CD14-positive monocyte (primary cell): Measurements from ENCODE around the gene PODXL2. TPM values are rescaled to one million over a fixed set of nuclear protein-coding genes. Genes with fewer than 3 reads are reported as not detected.
A peak's percentile ranks its signal among the peaks of the same experiment; 100 is the strongest.

Source experiments
- DNase-seq, 3 donors: peaks; one replicate each; pipeline ENCODE4 v3.0.0-alpha.2; 2011 to 2022
- H2AFZ ChIP-seq: 2 replicates; pipeline ENCODE4 v1.6.0; 2012; ENCODE audit warnings: mild to moderate bottlenecking, low read depth, low read length, inconsistent platforms; ENCODE audit not compliant: insufficient read depth, poor library complexity, severe bottlenecking
- H3K27ac ChIP-seq, 2 donors: 1 replicate in 1 of 2; 2 replicates in 1 of 2; pipeline ENCODE4 v1.5.1; 2012 to 2013; ENCODE audit warnings: low read length in 2 of 2, control low read depth in 1 of 2, inconsistent platforms in 1 of 2, low read depth in 1 of 2, mild to moderate bottlenecking in 1 of 2
- H3K27me3 ChIP-seq, 2 donors: one replicate each; pipeline versions ENCODE4 v1.6.0 to v1.6.1; 2011 to 2013; ENCODE audit warnings: low read length in 2 of 2; ENCODE audit not compliant: control insufficient read depth in 2 of 2, insufficient read depth in 2 of 2
- H3K36me3 ChIP-seq, 2 donors: replicated peaks in 1 of 2; 1 replicate in 1 of 2; 2 replicates in 1 of 2; pipeline versions ENCODE4 v1.5.1 to v1.6.1; 2012 to 2013; ENCODE audit warnings: low read length in 2 of 2, control low read depth in 1 of 2, inconsistent platforms in 1 of 2, mild to moderate bottlenecking in 1 of 2; ENCODE audit not compliant: insufficient read depth in 2 of 2, control insufficient read depth in 1 of 2
- H3K4me1 ChIP-seq, 2 donors: 1 replicate in 1 of 2; 2 replicates in 1 of 2; pipeline versions ENCODE4 v1.5.1 to v1.6.1; 2012 to 2013; ENCODE audit warnings: low read length in 2 of 2, control low read depth in 1 of 2, inconsistent platforms in 1 of 2, mild to moderate bottlenecking in 1 of 2, moderate library complexity in 1 of 2; ENCODE audit not compliant: insufficient read depth in 2 of 2, control insufficient read depth in 1 of 2
- H3K4me2 ChIP-seq: replicated peaks from 2 replicates; pipeline ENCODE3; 2012; ENCODE audit warnings: low read length, moderate library complexity, mild to moderate bottlenecking; ENCODE audit not compliant: poor library complexity, severe bottlenecking; ENCODE audit errors: extremely low read depth
- H3K4me3 ChIP-seq, 3 experiments: fragments of 200-600 bp in 1 of 3; sonication (generic) in 1 of 3; replicated peaks in 1 of 3; 1 replicate in 2 of 3; 2 replicates in 1 of 3; pipeline ENCODE4 v1.5.1; 2011 to 2013; ENCODE audit warnings: low read length in 3 of 3, mild to moderate bottlenecking in 3 of 3, control low read depth in 2 of 3, low read depth in 2 of 3, inconsistent platforms in 1 of 3, moderate library complexity in 1 of 3
- H3K79me2 ChIP-seq: 2 replicates; pipeline ENCODE4 v1.6.0; 2012; ENCODE audit warnings: mild to moderate bottlenecking, control low read depth, inconsistent platforms, low read length, moderate library complexity; ENCODE audit not compliant: insufficient read depth
- H3K9ac ChIP-seq: 2 replicates; pipeline ENCODE4 v1.6.0; 2017; ENCODE audit warnings: low read length, mild to moderate bottlenecking; ENCODE audit not compliant: insufficient read depth, poor library complexity, severe bottlenecking
- H3K9me3 ChIP-seq, 2 donors: replicated peaks in 1 of 2; 1 replicate in 1 of 2; 2 replicates in 1 of 2; pipeline versions ENCODE4 v1.5.1 to v1.6.1; 2012 to 2013; ENCODE audit warnings: low read length in 2 of 2, control low read depth in 1 of 2; ENCODE audit not compliant: control insufficient read depth in 1 of 2, insufficient read depth in 1 of 2
- H4K20me1 ChIP-seq: 2 replicates; pipeline ENCODE4 v1.6.0; 2012; ENCODE audit warnings: mild to moderate bottlenecking, low read length, control low read depth, moderate library complexity; ENCODE audit not compliant: insufficient read depth
- H3K27ac Mint-ChIP-seq, 7 donors: one replicate each; pipeline ENCODE4 v1.8.0; 2020; ENCODE audit warnings: mild to moderate bottlenecking in 7 of 7, mixed read lengths in 7 of 7, moderate library complexity in 6 of 7, inconsistent platforms in 2 of 7
- H3K27me3 Mint-ChIP-seq, 3 donors: one replicate each; pipeline ENCODE4 v1.8.0; 2021 to 2022; ENCODE audit warnings: low read depth in 3 of 3, mild to moderate bottlenecking in 3 of 3, mixed read lengths in 3 of 3, moderate library complexity in 3 of 3, inconsistent platforms in 1 of 3
- H3K36me3 Mint-ChIP-seq, 2 donors: one replicate each; pipeline ENCODE4 v1.8.0; 2020; ENCODE audit warnings: mixed read lengths in 2 of 2, inconsistent platforms in 1 of 2, mild to moderate bottlenecking in 1 of 2
- H3K4me1 Mint-ChIP-seq: one replicate; pipeline ENCODE4 v1.8.0; 2020; ENCODE audit warnings: mild to moderate bottlenecking, mixed read lengths
- H3K4me3 Mint-ChIP-seq, 2 donors: one replicate each; pipeline ENCODE4 v1.8.0; 2020; ENCODE audit warnings: mild to moderate bottlenecking in 2 of 2, mixed read lengths in 2 of 2, moderate library complexity in 1 of 2
- H3K9me3 Mint-ChIP-seq, 7 donors: one replicate each; pipeline ENCODE4 v1.8.0; 2020 to 2022; ENCODE audit warnings: mixed read lengths in 7 of 7, mild to moderate bottlenecking in 6 of 7, moderate library complexity in 6 of 7, inconsistent platforms in 2 of 7
- CTCF ChIP-seq: fragments of 200-600 bp; IDR thresholded peaks from one replicate; pipeline ENCODE4 v1.8.0; 2022; ENCODE audit warnings: antibody characterized with exemption, mild to moderate bottlenecking
- WGBS: methylation state at CpG from one replicate; pipeline ENCODE4 v1.1.5; 2013; ENCODE audit warnings: missing lambda C conversion rate; ENCODE audit not compliant: insufficient coverage; 5-methylcytosine and 5-hydroxymethylcytosine counted together
- intact Hi-C, 2 donors: fragments of 100-400 bp; cut with micrococcal nuclease; formaldehyde crosslinking; loops; one replicate each; pipeline versions ENCODE4 v1.15.0 to v1.15.1; 2023
- polyA plus RNA-seq, 3 donors: library from polyadenylated mRNA; depleted of rRNA in 1 of 3; unstranded in 2 of 3; stranded (reverse) in 1 of 3; fragments of 300-500 nt in 2 of 3; fragments of >200 nt in 1 of 3; fragmentation: Illumina TruSeq in 2 of 3; gene quantifications; 1 replicate in 2 of 3; 2 replicates in 1 of 3; pipeline ENCODE4 v1.2.3, GENCODE V29; 2012 to 2021

PODXL2 gene
- polyA plus RNA-seq, 3 donors, result 0.33 to 0.64 (median 0.43) TPM

- no peaks in the 10 kb centered on the region for H3K79me2 ChIP-seq
- no peak for DNase-seq
- intact Hi-C loops, result no loop called here
- no peaks in the 10 kb centered on the region for H4K20me1 ChIP-seq
- Mint-ChIP-seq H3K4me3 (no peak overlapping the region), H3K36me3 (peaks cover 0 to 8% of the 10 kb centered on the region in 2 donors), H3K4me1 (peaks cover 12% of the 10 kb centered on the region), H3K27me3 (peaks cover 0 to 2% (median 0%) of the 10 kb centered on the region in 3 donors), H3K9me3 (peaks cover 0 to 1% (median 0%) of the 10 kb centered on the region in 7 donors), H3K27ac (no peak overlapping the region)
- 85% methylated on average over 4 of the region's 14 CpGs for WGBS
- H3K9ac ChIP-seq, result no peak overlapping the region
- no peaks in the 10 kb centered on the region for H3K27me3 ChIP-seq
- H3K4me3 ChIP-seq, result no peak overlapping the region
- no peaks in the 10 kb centered on the region for H3K36me3 ChIP-seq
- no peak overlapping the region for H3K4me2 ChIP-seq
- no peak overlapping the region for H3K27ac ChIP-seq
- H2AFZ ChIP-seq, result no peak overlapping the region
- TF ChIP-seq CTCF, result no peak
- H3K4me1 ChIP-seq, result peaks cover 8 to 17% of the 10 kb centered on the region in 2 donors
- no peaks in the 10 kb centered on the region for H3K9me3 ChIP-seq
These were observed 88.6 kb downstream of the PODXL2 start for GRCh38 chr3:127717357-127718244.

- Mint-ChIP-seq H3K36me3 (peaks cover 0 to 8% of the 10 kb centered on the region in 2 donors), H3K9me3 (peaks cover 0 to 1% (median 0%) of the 10 kb centered on the region in 7 donors), H3K4me3 (no peak overlapping the region), H3K27me3 (peaks cover 0 to 2% (median 0%) of the 10 kb centered on the region in 3 donors), H3K27ac (peak overlapping the region in 2 of 7 donors; percentile 1 to 10), H3K4me1 (peaks cover 12% of the 10 kb centered on the region)
- H2AFZ ChIP-seq, result no peak overlapping the region
- no peak overlapping the region for H3K4me3 ChIP-seq
- no peaks in the 10 kb centered on the region for H3K36me3 ChIP-seq
- H3K9ac ChIP-seq, result no peak overlapping the region
- no peaks in the 10 kb centered on the region for H4K20me1 ChIP-seq
- no peaks in the 10 kb centered on the region for H3K9me3 ChIP-seq
- peaks cover 8 to 17% of the 10 kb centered on the region in 2 donors for H3K4me1 ChIP-seq
- no peak for DNase-seq
- TF ChIP-seq CTCF, result no peak
- intact Hi-C loops, result no loop called here
- WGBS, result 94% methylated on average over 3 of the region's 7 CpGs
- no peaks in the 10 kb centered on the region for H3K27me3 ChIP-seq
- H3K79me2 ChIP-seq, result no peaks in the 10 kb centered on the region
- no peak overlapping the region for H3K27ac ChIP-seq
- no peak overlapping the region for H3K4me2 ChIP-seq
These were observed 89.4 kb downstream of the PODXL2 start for GRCh38 chr3:127718245-127718915.
